ENCODE data around the gene CREB3L2.

Gene CREB3L2

GRCh38 chr7:137900137-137900536 lies 101.7 kb downstream of the CREB3L2 start:
- peak overlapping the region; percentile 82 for H3K27ac ChIP-seq

GRCh38 chr7:137898839-137899721 lies 102.8 kb downstream of the CREB3L2 start:
- Histone ChIP-seq H3K27ac (peak overlapping the region; percentile 82), H3K4me2 (peak overlapping the region; percentile 87), H3K27me3 (no peaks in the 10 kb centered on the region), H3K36me3 (peaks cover 14% of the 10 kb centered on the region), H3K9ac (peak overlapping the region; percentile 74), H3K9me3 (no peaks in the 10 kb centered on the region), H3K4me1 (peaks cover 64% of the 10 kb centered on the region), H3K4me3 (peak overlapping the region; percentile 62), H4K20me1 (no peaks in the 10 kb centered on the region)
- TF ChIP-seq Cebpa-rat (IDR thresholded peaks at IDR 0.05), result no peak

More at GRCh38 chr7:137900137-137900536, 101.7 kb downstream of the CREB3L2 start:
- Histone ChIP-seq H3K27me3 (no peaks in the 10 kb centered on the region), H3K9me3 (no peaks in the 10 kb centered on the region), H3K9ac (no peak overlapping the region), H3K36me3 (peaks cover 9% of the 10 kb centered on the region), H3K4me2 (peak overlapping the region; percentile 87), H3K4me3 (no peak overlapping the region), H4K20me1 (no peaks in the 10 kb centered on the region), H3K4me1 (peaks cover 53% of the 10 kb centered on the region)
- TF ChIP-seq Cebpa-rat (IDR thresholded peaks at IDR 0.05), result no peak

- H3K4me3 ChIP-seq, result 0 out of 2 replicates have a peak overlapping the region, but pooled peaks have one; percentile 0
- H3K9ac ChIP-seq, result peak overlapping the region; percentile 22; the same call in 1 of the 2 replicates
- peak overlapping the region; percentile 86 for H3K4me2 ChIP-seq
- no peak for TF ChIP-seq Cebpa-rat (IDR thresholded peaks at IDR 0.05)
- peaks cover 9% of the 10 kb centered on the region; the same call in 1 of the 2 replicates for H3K36me3 ChIP-seq
- H3K27ac ChIP-seq, result peak overlapping the region; percentile 66
- H3K4me1 ChIP-seq, result peaks cover 94% of the 10 kb centered on the region
- no peaks in the 10 kb centered on the region for H4K20me1 ChIP-seq
- no peaks in the 10 kb centered on the region for H3K27me3 ChIP-seq
- no peaks in the 10 kb centered on the region for H3K9me3 ChIP-seq
Measured at GRCh38 chr7:137895301-137896221, 106.3 kb downstream of the CREB3L2 start.

- no peaks in the 10 kb centered on the region for H4K20me1 ChIP-seq
- 0 out of 2 replicates have a peak, but pooled peaks cover 9% of the 10 kb centered on the region for H3K36me3 ChIP-seq
Measured at GRCh38 chr7:137893143-137893742, 108.6 kb downstream of the CREB3L2 start.

GRCh38 chr7:137891016-137891655 lies 110.8 kb downstream of the CREB3L2 start:
- H3K4me2 ChIP-seq, result peak overlapping the region; percentile 82

More at GRCh38 chr7:137893143-137893742, 108.6 kb downstream of the CREB3L2 start:
- Histone ChIP-seq H3K9me3 (no peaks in the 10 kb centered on the region), H3K9ac (no peak overlapping the region), H3K4me3 (no peak overlapping the region), H3K27ac (0 out of 2 replicates have a peak overlapping the region, but pooled peaks have one; percentile 66), H3K4me1 (peaks cover 100% of the 10 kb centered on the region), H3K27me3 (no peaks in the 10 kb centered on the region), H3K4me2 (peak overlapping the region; percentile 86)
- TF ChIP-seq Cebpa-rat (IDR thresholded peaks at IDR 0.05), result no peak

GRCh38 chr7:137890449-137890921 lies 111.4 kb downstream of the CREB3L2 start:
- Histone ChIP-seq H3K4me2 (peak overlapping the region; percentile 82), H3K9ac (peak overlapping the region; percentile 59), H3K4me1 (peaks cover 97% of the 10 kb centered on the region), H4K20me1 (no peaks in the 10 kb centered on the region), H3K27me3 (no peaks in the 10 kb centered on the region), H3K4me3 (peak overlapping the region; percentile 12; the same call in 1 of the 2 replicates), H3K36me3 (0 out of 2 replicates have a peak, but pooled peaks cover 9% of the 10 kb centered on the region), H3K9me3 (no peaks in the 10 kb centered on the region), H3K27ac (peak overlapping the region; percentile 73)
- TF ChIP-seq Cebpa-rat (IDR thresholded peaks at IDR 0.05), result no peak

More at GRCh38 chr7:137891016-137891655, 110.8 kb downstream of the CREB3L2 start:
- Histone ChIP-seq H3K9ac (peak overlapping the region; percentile 8; the same call in 1 of the 2 replicates), H3K9me3 (no peaks in the 10 kb centered on the region), H3K36me3 (0 out of 2 replicates have a peak, but pooled peaks cover 9% of the 10 kb centered on the region), H3K27ac (peak overlapping the region; percentile 73), H3K4me3 (peak overlapping the region; percentile 12; the same call in 1 of the 2 replicates), H3K27me3 (no peaks in the 10 kb centered on the region), H3K4me1 (peaks cover 97% of the 10 kb centered on the region), H4K20me1 (no peaks in the 10 kb centered on the region)
- no peak for TF ChIP-seq Cebpa-rat (IDR thresholded peaks at IDR 0.05)

GRCh38 chr7:137888241-137888640 lies 113.6 kb downstream of the CREB3L2 start:
- H3K9ac ChIP-seq, result no peak overlapping the region
- peak overlapping the region; percentile 82 for H3K4me2 ChIP-seq

GRCh38 chr7:137886746-137887145 lies 115.1 kb downstream of the CREB3L2 start:
- Histone ChIP-seq H3K4me3 (no peak overlapping the region), H4K20me1 (no peaks in the 10 kb centered on the region), H3K27ac (peak overlapping the region; percentile 56), H3K27me3 (no peaks in the 10 kb centered on the region), H3K9me3 (peaks cover 8% of the 10 kb centered on the region), H3K36me3 (peaks cover 35% of the 10 kb centered on the region), H3K4me2 (peak overlapping the region; percentile 61), H3K4me1 (peaks cover 69% of the 10 kb centered on the region), H3K9ac (no peak overlapping the region; the same call in 1 of the 2 replicates)
- TF ChIP-seq Cebpa-rat (IDR thresholded peaks at IDR 0.05), result no peak

More at GRCh38 chr7:137888241-137888640, 113.6 kb downstream of the CREB3L2 start:
- no peak for TF ChIP-seq Cebpa-rat (IDR thresholded peaks at IDR 0.05)
- Histone ChIP-seq H3K4me1 (peaks cover 84% of the 10 kb centered on the region), H4K20me1 (no peaks in the 10 kb centered on the region), H3K36me3 (peaks cover 20% of the 10 kb centered on the region), H3K9me3 (no peaks in the 10 kb centered on the region), H3K27me3 (no peaks in the 10 kb centered on the region), H3K4me3 (no peak overlapping the region), H3K27ac (peak overlapping the region; percentile 32)
